B cell (primary cell): ENCODE measurements around the gene OR1J2. TPM values are rescaled to one million over a fixed set of nuclear protein-coding genes. Genes with fewer than 3 reads are reported as not detected.

Source experiments
- ATAC-seq: fragments of 200-7000 bp; cut with Tn5 transposase; one replicate; pipeline ENCODE4 v1.10.0; 2021; ENCODE audit warnings: low read depth, mild to moderate bottlenecking, moderate number of reproducible peaks, moderate library complexity
- CTCF ChIA-PET: fragments of 350-600 bp; sonication (Branson Sonifier 250); formaldehyde crosslinking; loops from one replicate; lab custom pipeline; 2021; ENCODE audit warnings: antibody characterized with exemption, inconsistent platforms; lab: Charles Lee
- POLR2A ChIA-PET: fragments of 350-600 bp; sonication (Branson Sonifier 250); formaldehyde crosslinking; loops from one replicate; lab custom pipeline; 2021; ENCODE audit warnings: antibody characterized with exemption; lab: Charles Lee
- DNase-seq: peaks from one replicate; pipeline ENCODE4 v3.0.0; 2013
- H2AFZ ChIP-seq: 2 replicates; pipeline ENCODE4 v1.6.1; 2012; ENCODE audit warnings: mild to moderate bottlenecking, low read depth, low read length; ENCODE audit not compliant: insufficient read depth, poor library complexity, severe bottlenecking
- H3K27ac ChIP-seq, 2 donors: 1 replicate in 1 of 2; 2 replicates in 1 of 2; pipeline ENCODE4 v1.5.1; 2012 to 2013; ENCODE audit warnings: low read length in 2 of 2, mild to moderate bottlenecking in 2 of 2, moderate library complexity in 1 of 2
- H3K27me3 ChIP-seq, 4 experiments: fragments of 200-600 bp in 1 of 4; sonication (generic) in 1 of 4; replicated peaks in 1 of 4; 1 replicate in 2 of 4; 2 replicates in 2 of 4; pipeline versions ENCODE4 v1.6.1 to v1.7.0; 2013 to 2016; ENCODE audit warnings: low read length in 3 of 4, mild to moderate bottlenecking in 2 of 4, mixed read lengths in 1 of 4, moderate library complexity in 1 of 4; ENCODE audit not compliant: insufficient read depth in 4 of 4, control insufficient read depth in 3 of 4; ENCODE audit errors: control extremely low read depth in 1 of 4
- H3K36me3 ChIP-seq, 2 experiments: replicated peaks in 1 of 2; 1 replicate in 1 of 2; 2 replicates in 1 of 2; pipeline versions ENCODE4 v1.6.1 to v1.7.1; 2013; ENCODE audit warnings: low read length in 1 of 2; ENCODE audit not compliant: insufficient read depth in 2 of 2, control insufficient read depth in 1 of 2; ENCODE audit errors: control extremely low read depth in 1 of 2, extremely low read depth in 1 of 2
- H3K4me1 ChIP-seq, 2 donors: fragments of 200-600 bp in 1 of 2; sonication (generic) in 1 of 2; 1 replicate in 1 of 2; 2 replicates in 1 of 2; pipeline versions ENCODE4 v1.5.1 to v1.6.1; 2013 to 2017; ENCODE audit warnings: low read length in 2 of 2; ENCODE audit not compliant: control insufficient read depth in 2 of 2, insufficient read depth in 2 of 2
- H3K4me2 ChIP-seq: replicated peaks from 2 replicates; pipeline ENCODE3; 2012; ENCODE audit warnings: mild to moderate bottlenecking, low read depth, low read length; ENCODE audit not compliant: poor library complexity, severe bottlenecking
- H3K4me3 ChIP-seq, 5 experiments: fragments of 200-600 bp in 1 of 5; sonication (generic) in 1 of 5; 1 replicate in 3 of 5; 2 replicates in 2 of 5; pipeline versions ENCODE4 v1.5.1 to v1.7.0; 2011 to 2016; ENCODE audit warnings: low read length in 4 of 5, mild to moderate bottlenecking in 4 of 5, low read depth in 2 of 5, control low read depth in 1 of 5, moderate library complexity in 1 of 5; ENCODE audit not compliant: insufficient read depth in 1 of 5; ENCODE audit errors: control extremely low read depth in 1 of 5, extremely low read depth in 1 of 5
- H3K79me2 ChIP-seq: fragments of 200-600 bp; sonication (generic); one replicate; pipeline ENCODE4 v1.6.0; 2016; ENCODE audit warnings: low read length; ENCODE audit not compliant: control insufficient read depth, insufficient read depth
- H3K9ac ChIP-seq: fragments of 200-600 bp; sonication (generic); 2 replicates; pipeline ENCODE4 v1.6.1; 2017; ENCODE audit warnings: mild to moderate bottlenecking, low read length, moderate library complexity
- H3K9me3 ChIP-seq, 3 donors: one replicate each; pipeline versions ENCODE4 v1.6.1 to v1.7.1; 2013; ENCODE audit warnings: low read length in 2 of 3; ENCODE audit not compliant: control insufficient read depth in 2 of 3, insufficient read depth in 1 of 3; ENCODE audit errors: control extremely low read depth in 1 of 3
- H4K20me1 ChIP-seq: 2 replicates; pipeline ENCODE4 v1.6.0; 2012; ENCODE audit warnings: mild to moderate bottlenecking, low read length; ENCODE audit not compliant: insufficient read depth, control insufficient read depth, poor library complexity, severe bottlenecking
- H3K27ac Mint-ChIP-seq: one replicate; pipeline ENCODE4 v1.8.0; 2021; ENCODE audit warnings: mixed read lengths
- H3K27me3 Mint-ChIP-seq: one replicate; pipeline ENCODE4 v1.8.0; 2021; ENCODE audit warnings: mixed read lengths
- H3K4me1 Mint-ChIP-seq: one replicate; pipeline ENCODE4 v1.8.0; 2021; ENCODE audit warnings: mixed read lengths
- H3K4me3 Mint-ChIP-seq: one replicate; pipeline ENCODE4 v1.8.0; 2021; ENCODE audit warnings: mixed read lengths
- H3K9me3 Mint-ChIP-seq: one replicate; pipeline ENCODE4 v1.8.0; 2022; ENCODE audit warnings: mixed read lengths; ENCODE audit not compliant: insufficient read depth
- EZH2 ChIP-seq: IDR thresholded peaks from 2 replicates; pipeline ENCODE4 v1.6.1; 2012; ENCODE audit warnings: borderline replicate concordance, low read depth, mild to moderate bottlenecking, moderate library complexity, low read length; ENCODE audit not compliant: insufficient read depth, poor library complexity, severe bottlenecking
- whole genome bisulfite sequencing: methylation state at CpG from one replicate; pipeline ENCODE4 v1.1.5; 2013; ENCODE audit warnings: missing lambda C conversion rate; ENCODE audit not compliant: insufficient coverage; 5-methylcytosine and 5-hydroxymethylcytosine counted together
- intact Hi-C: fragments of 100-400 bp; cut with micrococcal nuclease; formaldehyde crosslinking; loops from one replicate; pipeline ENCODE4 v1.10.0; 2022
- polyA plus RNA-seq: library from polyadenylated mRNA; depleted of rRNA; stranded (reverse); fragments of >200 nt; gene quantifications from 2 replicates; pipeline ENCODE4 v1.2.3, GENCODE V29; 2012
- total RNA-seq, 2 donors: library from RNA; stranded (reverse); fragments of 120-200 nt in 1 of 2; gene quantifications; 1 replicate in 1 of 2; 2 replicates in 1 of 2; pipeline versions ENCODE4 v1.2.3 to v1.2.4, GENCODE V29; 2013 to 2022
- TF ChIP-seq, protein P1 (sequence below): fragments of 200-600 bp; IDR thresholded peaks from one replicate; pipeline ENCODE4 v1.8.0; 2022; ENCODE audit warnings: antibody characterized with exemption, mild to moderate bottlenecking

Gene OR1J2
- total and polyA plus RNA-seq, 2 donors (not counting 1 experiment from before 2014, with no cell fraction given): not detected

DNA sequence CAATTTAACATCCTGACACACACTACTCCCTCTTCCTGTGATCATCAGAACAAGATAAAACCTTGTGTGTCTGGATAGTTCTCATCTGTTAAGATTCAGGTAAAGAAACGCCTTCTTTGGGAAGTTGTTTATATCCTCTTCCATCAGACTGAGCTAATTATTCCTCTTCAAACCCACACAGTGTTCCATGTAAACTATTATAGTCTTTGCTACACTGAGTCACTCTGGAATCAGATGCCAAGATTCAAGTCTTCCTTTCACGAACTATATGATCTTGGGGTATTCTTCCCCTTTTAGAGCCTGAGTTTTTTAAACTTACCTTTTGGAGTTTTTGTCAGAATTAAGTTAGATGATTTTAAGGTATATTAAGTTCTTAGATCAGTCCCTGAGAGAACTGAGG lies 34.9 kb upstream of the OR1J2 start:
- Mint-ChIP-seq H3K9me3 (no peaks in the 10 kb centered on the region), H3K4me3 (no peak overlapping the region), H3K27me3 (peaks cover 61% of the 10 kb centered on the region), H3K4me1 (no peaks in the 10 kb centered on the region), H3K27ac (no peak overlapping the region)
- no peaks in the 10 kb centered on the region for H3K36me3 ChIP-seq
- WGBS: no CpG with 5 or more reads among the region's 2 CpGs
- H3K9me3 ChIP-seq: no peaks in the 10 kb centered on the region
- no peak for DNase-seq
- H3K9ac ChIP-seq: no peak overlapping the region
- no peak overlapping the region for H2AFZ ChIP-seq
- H3K4me3 ChIP-seq: no peak overlapping the region
- no peaks in the 10 kb centered on the region for H4K20me1 ChIP-seq
- ChIA-PET CTCF (interaction anchor here (1.9 kb wide), 1 partner anchor 10 kb away, joined by 6 read pairs; no protein-coding TSS in a partner anchor), POLR2A (no interaction called here)
- H3K27ac ChIP-seq: no peak overlapping the region
- H3K4me2 ChIP-seq: no peak overlapping the region
- no peaks in the 10 kb centered on the region for H3K4me1 ChIP-seq
- H3K79me2 ChIP-seq: no peaks in the 10 kb centered on the region
- TF ChIP-seq, protein P1, sequence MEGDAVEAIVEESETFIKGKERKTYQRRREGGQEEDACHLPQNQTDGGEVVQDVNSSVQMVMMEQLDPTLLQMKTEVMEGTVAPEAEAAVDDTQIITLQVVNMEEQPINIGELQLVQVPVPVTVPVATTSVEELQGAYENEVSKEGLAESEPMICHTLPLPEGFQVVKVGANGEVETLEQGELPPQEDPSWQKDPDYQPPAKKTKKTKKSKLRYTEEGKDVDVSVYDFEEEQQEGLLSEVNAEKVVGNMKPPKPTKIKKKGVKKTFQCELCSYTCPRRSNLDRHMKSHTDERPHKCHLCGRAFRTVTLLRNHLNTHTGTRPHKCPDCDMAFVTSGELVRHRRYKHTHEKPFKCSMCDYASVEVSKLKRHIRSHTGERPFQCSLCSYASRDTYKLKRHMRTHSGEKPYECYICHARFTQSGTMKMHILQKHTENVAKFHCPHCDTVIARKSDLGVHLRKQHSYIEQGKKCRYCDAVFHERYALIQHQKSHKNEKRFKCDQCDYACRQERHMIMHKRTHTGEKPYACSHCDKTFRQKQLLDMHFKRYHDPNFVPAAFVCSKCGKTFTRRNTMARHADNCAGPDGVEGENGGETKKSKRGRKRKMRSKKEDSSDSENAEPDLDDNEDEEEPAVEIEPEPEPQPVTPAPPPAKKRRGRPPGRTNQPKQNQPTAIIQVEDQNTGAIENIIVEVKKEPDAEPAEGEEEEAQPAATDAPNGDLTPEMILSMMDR: no peak
- TF ChIP-seq EZH2: no peak
- H3K27me3 ChIP-seq: peaks cover 0 to 6% (median 2%) of the 10 kb centered on the region in 4 experiments
- intact Hi-C loops: no loop called here
- no peak for ATAC-seq

DNA sequence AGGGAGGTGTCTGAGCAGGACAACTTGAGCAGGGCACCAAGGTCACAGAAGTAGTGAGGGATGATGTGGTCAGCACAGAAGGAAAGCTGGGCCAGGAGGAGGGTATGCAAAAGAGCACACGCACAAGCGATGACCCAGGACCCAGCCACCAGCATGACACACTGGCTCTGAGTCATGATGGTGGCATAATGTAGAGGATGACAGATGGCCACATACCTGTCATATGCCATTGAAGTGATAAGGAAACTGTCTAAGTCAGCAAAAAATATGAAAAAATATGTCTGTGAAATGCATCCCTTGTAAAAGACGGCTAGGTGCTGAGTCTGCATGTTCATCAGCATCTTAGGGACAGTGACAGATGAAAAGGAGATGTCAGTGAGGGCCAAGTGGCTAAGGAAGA lies 33.3 kb upstream of the OR1J2 start:
- ChIA-PET POLR2A (no interaction called here), CTCF (interaction anchor here (1.1 kb wide), 1 partner anchor 21 kb away, joined by 3 read pairs; no protein-coding TSS in a partner anchor)
- TF ChIP-seq, protein P1: no peak
- TF ChIP-seq EZH2: no peak
- Histone ChIP-seq H3K9me3 (no peaks in the 10 kb centered on the region), H3K4me1 (no peaks in the 10 kb centered on the region), H3K27me3 (peaks cover 0 to 6% (median 1%) of the 10 kb centered on the region in 4 experiments), H3K4me3 (no peak overlapping the region), H4K20me1 (no peaks in the 10 kb centered on the region), H3K9ac (no peak overlapping the region), H3K27ac (no peak overlapping the region), H3K36me3 (no peaks in the 10 kb centered on the region), H3K79me2 (no peaks in the 10 kb centered on the region), H2AFZ (no peak overlapping the region), H3K4me2 (no peak overlapping the region)
- no peak for DNase-seq
- Mint-ChIP-seq H3K4me1 (no peaks in the 10 kb centered on the region), H3K4me3 (no peak overlapping the region), H3K27me3 (peaks cover 59% of the 10 kb centered on the region), H3K9me3 (no peaks in the 10 kb centered on the region), H3K27ac (no peak overlapping the region)
- ATAC-seq: no peak
- 91% methylated on average over 3 of the region's 3 CpGs for WGBS
- intact Hi-C loops: no loop called here
